ENCODE data around the gene C1QTNF12.

GRCh38 chr1:1202831-1203560, 43.5 kb downstream of the C1QTNF12 start:
- TF ChIP-seq CEBPB (IDR thresholded peaks at IDR 0.05; ENCODE audit: low read depth, low read length) (no peak), POLR2A (IDR thresholded peaks at IDR 0.05; ENCODE audit: control extremely low read depth in 1 of 2, low read depth in 2 of 2, low read length in 2 of 2) (no peak), CHD2 (IDR thresholded peaks at IDR 0.05; ENCODE audit: low read length) (no peak), CTCF (IDR thresholded peaks at IDR 0.05; ENCODE audit: control extremely low read depth in 1 of 3, insufficient read depth in 1 of 3, low read depth in 1 of 3, low read length in 3 of 3) (no peak), POLR2AphosphoS5 (IDR thresholded peaks at IDR 0.05; ENCODE audit: low read depth, low read length) (no peak), USF2 (IDR thresholded peaks at IDR 0.05; ENCODE audit: low read length) (no peak), RFX5 (IDR thresholded peaks at IDR 0.05; ENCODE audit: borderline replicate concordance, low read depth, low read length) (no peak), GABPA (IDR thresholded peaks at IDR 0.05; ENCODE audit: borderline replicate concordance, insufficient read depth, low read length) (no peak), JUN (IDR thresholded peaks at IDR 0.05; ENCODE audit: low read depth, low read length) (no peak), SIN3A (conservative IDR thresholded peaks at IDR 0.05 in 1 of 2, IDR thresholded peaks at IDR 0.05 in 1 of 2; ENCODE audit: low read depth in 1 of 2, low read length in 2 of 2) (no peak), YY1 (IDR thresholded peaks at IDR 0.05; ENCODE audit: low read depth, low read length) (no peak)
